ENCODE measurements around the gene UBAC2.

The UBAC2 gene

GRCh38 chr13:99173606-99174005 is 27.0 kb upstream of the UBAC2 start:
- no peak for TF ChIP-seq ZNF274 (IDR thresholded peaks at IDR 0.05; ENCODE audit: low read depth, low read length)
- H3K4me3 ChIP-seq (ENCODE audit: low read length), result no peak overlapping the region

GRCh38 chr13:99174533-99175100 is 26.0 kb upstream of the UBAC2 start:
- TF ChIP-seq ZNF274 (IDR thresholded peaks at IDR 0.05; ENCODE audit: low read depth, low read length), result no peak
- no peak overlapping the region for H3K4me3 ChIP-seq (ENCODE audit: low read length)

GRCh38 chr13:99176309-99177276 is 24.1 kb upstream of the UBAC2 start:
- no peak for TF ChIP-seq ZNF274 (IDR thresholded peaks at IDR 0.05; ENCODE audit: low read depth, low read length)
- H3K4me3 ChIP-seq (ENCODE audit: low read length), result no peak overlapping the region

- H3K4me3 ChIP-seq (ENCODE audit: low read length), result no peak overlapping the region
- TF ChIP-seq ZNF274 (IDR thresholded peaks at IDR 0.05; ENCODE audit: low read depth, low read length), result no peak
Measured at GRCh38 chr13:99178636-99179035, 22.0 kb upstream of the UBAC2 start.

- TF ChIP-seq ZNF274 (IDR thresholded peaks at IDR 0.05; ENCODE audit: low read depth, low read length), result no peak
Measured at GRCh38 chr13:99179460-99179859, 21.2 kb upstream of the UBAC2 start.

GRCh38 chr13:99182439-99182838 is 18.2 kb upstream of the UBAC2 start:
- no peak for TF ChIP-seq ZNF274 (IDR thresholded peaks at IDR 0.05; ENCODE audit: low read depth, low read length)
- H3K4me3 ChIP-seq (ENCODE audit: low read length), result no peak overlapping the region

More at GRCh38 chr13:99179460-99179859, 21.2 kb upstream of the UBAC2 start:
- no peak overlapping the region for H3K4me3 ChIP-seq (ENCODE audit: low read length)

- no peak overlapping the region for H3K4me3 ChIP-seq (ENCODE audit: low read length)
- TF ChIP-seq ZNF274 (IDR thresholded peaks at IDR 0.05; ENCODE audit: low read depth, low read length), result no peak
Measured at GRCh38 chr13:99185606-99186005, 15.0 kb upstream of the UBAC2 start.

- no peak overlapping the region for H3K4me3 ChIP-seq (ENCODE audit: low read length)
- no peak for TF ChIP-seq ZNF274 (IDR thresholded peaks at IDR 0.05; ENCODE audit: low read depth, low read length)
Measured at GRCh38 chr13:99190147-99190985, 10.3 kb upstream of the UBAC2 start.

- H3K4me3 ChIP-seq (ENCODE audit: low read length), result no peak overlapping the region
- no peak for TF ChIP-seq ZNF274 (IDR thresholded peaks at IDR 0.05; ENCODE audit: low read depth, low read length)
Measured at GRCh38 chr13:99191336-99191899, 9.2 kb upstream of the UBAC2 start.

GRCh38 chr13:99191900-99192399 is 8.7 kb upstream of the UBAC2 start:
- TF ChIP-seq ZNF274 (IDR thresholded peaks at IDR 0.05; ENCODE audit: low read depth, low read length), result no peak
- H3K4me3 ChIP-seq (ENCODE audit: low read length), result no peak overlapping the region

GRCh38 chr13:99192480-99192879 is 8.2 kb upstream of the UBAC2 start:
- H3K4me3 ChIP-seq (ENCODE audit: low read length), result no peak overlapping the region
- TF ChIP-seq ZNF274 (IDR thresholded peaks at IDR 0.05; ENCODE audit: low read depth, low read length), result no peak

- no peak overlapping the region for H3K4me3 ChIP-seq (ENCODE audit: low read length)
- no peak for TF ChIP-seq ZNF274 (IDR thresholded peaks at IDR 0.05; ENCODE audit: low read depth, low read length)
Measured at GRCh38 chr13:99193152-99193551, 7.5 kb upstream of the UBAC2 start.

- no peak for TF ChIP-seq ZNF274 (IDR thresholded peaks at IDR 0.05; ENCODE audit: low read depth, low read length)
- H3K4me3 ChIP-seq (ENCODE audit: low read length), result no peak overlapping the region
Measured at GRCh38 chr13:99196466-99197116, 4.1 kb upstream of the UBAC2 start.
